K562 (cell line): ENCODE results near the gene IQCC. TPM values are rescaled to one million over a fixed set of nuclear protein-coding genes. Genes with fewer than 3 reads are reported as not detected.

Experiments used
- CCNT2 ChIP-seq: IDR thresholded peaks from 2 replicates; pipeline ENCODE4 v1.6.1; 2011; ENCODE audit warnings: borderline replicate concordance, low read depth, mild to moderate bottlenecking, moderate library complexity, mixed read lengths, low read length; ENCODE audit not compliant: insufficient read length; ENCODE audit errors: extremely low read depth
- CEBPB ChIP-seq: fragments of 450-650 bp; IDR thresholded peaks from 2 replicates; pipeline ENCODE4 v1.6.1; 2016; ENCODE audit warnings: missing genetic modification characterization, missing compliant biosample characterization
- CREB5 ChIP-seq: fragments of 250-450 bp; sonication (Bioruptor Pico); IDR thresholded peaks from 2 replicates; pipeline ENCODE4 v1.5.0; 2020; ENCODE audit warnings: mild to moderate bottlenecking
- FOXJ2 ChIP-seq: fragments of 200-800 bp; sonication (Bioruptor generic); IDR thresholded peaks from 2 replicates; pipeline ENCODE4 v1.6.1; 2016; ENCODE audit warnings: missing genetic modification characterization, missing compliant biosample characterization
- HDAC6 ChIP-seq: IDR thresholded peaks from 2 replicates; pipeline ENCODE4 v1.6.1; 2012; ENCODE audit warnings: low read depth, mild to moderate bottlenecking, control low read depth, inconsistent platforms, low read length, moderate library complexity
- NBN ChIP-seq: fragments of 450-650 bp; IDR thresholded peaks from 2 replicates; pipeline ENCODE4 v1.6.1; 2016; ENCODE audit warnings: low read depth, mild to moderate bottlenecking
- NCOA2 ChIP-seq, 2 experiments: fragments of 450-650 bp; IDR thresholded peaks; 2 replicates each; pipeline ENCODE4 v1.6.1; 2018; ENCODE audit warnings: mild to moderate bottlenecking in 2 of 2, moderate library complexity in 1 of 2; ENCODE audit not compliant: partially characterized antibody in 2 of 2
- NRF1 ChIP-seq, 2 experiments: fragments of 450-650 bp; IDR thresholded peaks in 1 of 2; conservative IDR thresholded peaks in 1 of 2; 2 replicates each; pipeline ENCODE4 v1.6.1; 2014; ENCODE audit warnings: mild to moderate bottlenecking in 2 of 2
- POU5F1 ChIP-seq: fragments of 150-350 bp; IDR thresholded peaks from 2 replicates; pipeline ENCODE4 v1.6.1; 2014; ENCODE audit warnings: borderline replicate concordance, low read length, low read depth, mild to moderate bottlenecking; ENCODE audit not compliant: partially characterized antibody
- PTTG1 ChIP-seq: fragments of 450-650 bp; IDR thresholded peaks from 2 replicates; pipeline ENCODE4 v1.6.1; 2016; ENCODE audit warnings: low read depth, mild to moderate bottlenecking, missing genetic modification characterization, missing compliant biosample characterization
- RBM22 ChIP-seq: fragments of 200-400 bp; formaldehyde crosslinking; IDR thresholded peaks from 2 replicates; pipeline ENCODE4 v1.6.1; 2018; ENCODE audit warnings: low read length, low read depth; ENCODE audit not compliant: poor library complexity, severe bottlenecking
- SRSF9 ChIP-seq: fragments of 200-400 bp; formaldehyde crosslinking; IDR thresholded peaks from 2 replicates; pipeline ENCODE4 v1.6.1; 2017; ENCODE audit warnings: low read depth, low read length, borderline replicate concordance
- TAF1 ChIP-seq: IDR thresholded peaks from 2 replicates; pipeline ENCODE4 v1.6.1; 2011; ENCODE audit warnings: mild to moderate bottlenecking, low read length, moderate library complexity; ENCODE audit not compliant: insufficient read depth, control insufficient read depth, severe bottlenecking; ENCODE audit errors: extremely low read depth
- ZNF766 ChIP-seq: fragments of 200-800 bp; sonication (Bioruptor generic); conservative IDR thresholded peaks from 2 replicates; pipeline ENCODE4 v1.6.1; 2016; ENCODE audit warnings: missing genetic modification characterization, missing compliant biosample characterization
- polyA plus RNA-seq, 8 experiments: library from polyadenylated mRNA; depleted of rRNA in 4 of 8; stranded (reverse) in 5 of 8; unstranded in 3 of 8; fragments of >200 nt; fragmentation: Nextera tagmentation in 2 of 8; fragmentation: Illumina TruSeq in 1 of 8; extraction: Ambion mirVana in 2 of 8; extraction: Trizol in 1 of 8; gene quantifications; 2 replicates each; pipeline versions ENCODE4 v1.2.1 to v1.2.3, GENCODE V29; 2011 to 2014; ENCODE audit warnings: inconsistent platforms in 1 of 8, missing spikeins in 1 of 8
- total RNA-seq, 7 experiments: library from RNA; depleted of rRNA in 6 of 7; stranded (reverse); fragments of >200 nt in 6 of 7; fragmentation: Illumina TruSeq in 2 of 7; extraction: Trizol in 2 of 7; gene quantifications; 2 replicates each; pipeline versions ENCODE4 v1.2.1 to v1.2.3, GENCODE V29; 2011 to 2021; ENCODE audit warnings: low replicate concordance in 1 of 7
- TF ChIP-seq, protein P1 (sequence below): sonication (generic); formaldehyde crosslinking; IDR thresholded peaks from 2 replicates; pipeline ENCODE4 v1.8.0; 2022; ENCODE audit warnings: mild to moderate bottlenecking, missing genetic modification reagents
- TF ChIP-seq, protein P2 (sequence below): conservative IDR thresholded peaks from 2 replicates; pipeline ENCODE4 v1.6.1; 2011; ENCODE audit warnings: low read depth, mild to moderate bottlenecking, low read length; ENCODE audit not compliant: control insufficient read depth
- TF ChIP-seq, protein P3 (sequence below): fragments of 450-650 bp; IDR thresholded peaks from 2 replicates; pipeline ENCODE4 v1.7.0; 2016; ENCODE audit warnings: borderline replicate concordance

IQCC gene
- total and polyA plus RNA-seq, 9 of the 15 experiments (the other 6 are each of a cell fraction or from before 2014, with no cell fraction given) = 8.1 to 16.5 (median 10.7) TPM

DNA sequence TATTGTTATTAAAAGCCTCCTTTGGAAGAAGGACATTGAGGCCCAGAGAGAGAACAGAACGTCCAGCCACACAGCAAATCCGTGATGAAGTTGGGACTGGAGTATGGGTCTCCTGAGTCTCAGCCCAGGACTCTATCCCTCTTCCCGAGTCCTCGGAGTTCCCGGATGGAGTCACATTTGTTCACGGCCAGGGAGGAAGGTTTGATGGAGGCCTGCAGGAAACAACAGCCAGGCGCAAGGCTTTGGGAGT lies 26.4 kb upstream of the IQCC start (continued):
- TF ChIP-seq SRSF9 = no peak
- TF ChIP-seq CREB5 (CRISPR knock-in tag) = peak; percentile 34; the same call in 1 of the 2 replicates
- TF ChIP-seq NRF1 (conservative IDR thresholded peaks at IDR 0.05 in 1 of 2, IDR thresholded peaks at IDR 0.05 in 1 of 2) = no peak
- no peak for TF ChIP-seq RBM22
- TF ChIP-seq TAF1 = no peak
- TF ChIP-seq POU5F1 = no peak
- TF ChIP-seq, protein P1, sequence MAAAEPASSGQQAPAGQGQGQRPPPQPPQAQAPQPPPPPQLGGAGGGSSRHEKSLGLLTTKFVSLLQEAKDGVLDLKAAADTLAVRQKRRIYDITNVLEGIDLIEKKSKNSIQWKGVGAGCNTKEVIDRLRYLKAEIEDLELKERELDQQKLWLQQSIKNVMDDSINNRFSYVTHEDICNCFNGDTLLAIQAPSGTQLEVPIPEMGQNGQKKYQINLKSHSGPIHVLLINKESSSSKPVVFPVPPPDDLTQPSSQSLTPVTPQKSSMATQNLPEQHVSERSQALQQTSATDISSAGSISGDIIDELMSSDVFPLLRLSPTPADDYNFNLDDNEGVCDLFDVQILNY (CRISPR knock-in tag) = no peak
- no peak for TF ChIP-seq HDAC6
- no peak for TF ChIP-seq CEBPB (tag)
- TF ChIP-seq, protein P2, sequence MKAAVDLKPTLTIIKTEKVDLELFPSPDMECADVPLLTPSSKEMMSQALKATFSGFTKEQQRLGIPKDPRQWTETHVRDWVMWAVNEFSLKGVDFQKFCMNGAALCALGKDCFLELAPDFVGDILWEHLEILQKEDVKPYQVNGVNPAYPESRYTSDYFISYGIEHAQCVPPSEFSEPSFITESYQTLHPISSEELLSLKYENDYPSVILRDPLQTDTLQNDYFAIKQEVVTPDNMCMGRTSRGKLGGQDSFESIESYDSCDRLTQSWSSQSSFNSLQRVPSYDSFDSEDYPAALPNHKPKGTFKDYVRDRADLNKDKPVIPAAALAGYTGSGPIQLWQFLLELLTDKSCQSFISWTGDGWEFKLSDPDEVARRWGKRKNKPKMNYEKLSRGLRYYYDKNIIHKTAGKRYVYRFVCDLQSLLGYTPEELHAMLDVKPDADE = no peak
- TF ChIP-seq PTTG1 (tag) = peak; percentile 77
- no peak for TF ChIP-seq ZNF766 (CRISPR knock-in tag)
- TF ChIP-seq, protein P3, sequence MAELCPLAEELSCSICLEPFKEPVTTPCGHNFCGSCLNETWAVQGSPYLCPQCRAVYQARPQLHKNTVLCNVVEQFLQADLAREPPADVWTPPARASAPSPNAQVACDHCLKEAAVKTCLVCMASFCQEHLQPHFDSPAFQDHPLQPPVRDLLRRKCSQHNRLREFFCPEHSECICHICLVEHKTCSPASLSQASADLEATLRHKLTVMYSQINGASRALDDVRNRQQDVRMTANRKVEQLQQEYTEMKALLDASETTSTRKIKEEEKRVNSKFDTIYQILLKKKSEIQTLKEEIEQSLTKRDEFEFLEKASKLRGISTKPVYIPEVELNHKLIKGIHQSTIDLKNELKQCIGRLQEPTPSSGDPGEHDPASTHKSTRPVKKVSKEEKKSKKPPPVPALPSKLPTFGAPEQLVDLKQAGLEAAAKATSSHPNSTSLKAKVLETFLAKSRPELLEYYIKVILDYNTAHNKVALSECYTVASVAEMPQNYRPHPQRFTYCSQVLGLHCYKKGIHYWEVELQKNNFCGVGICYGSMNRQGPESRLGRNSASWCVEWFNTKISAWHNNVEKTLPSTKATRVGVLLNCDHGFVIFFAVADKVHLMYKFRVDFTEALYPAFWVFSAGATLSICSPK = no peak
- TF ChIP-seq CCNT2 = no peak
- TF ChIP-seq NBN = no peak
- TF ChIP-seq NCOA2 (IDR thresholded peaks at IDR 0.05; ENCODE audit: partially characterized antibody in 2 of 2) = no peak
- TF ChIP-seq FOXJ2 (tag) = 0 out of 2 replicates have a peak, but pooled peaks have one; percentile 64
